Measurements from ENCODE around the gene SPATA31C1.
"Not testable (repeated sequence)": the region's sequence is repeated elsewhere in the genome, so short reads cannot be mapped to it uniquely, and the experiment has no call there.

SPATA31C1 gene

DNA sequence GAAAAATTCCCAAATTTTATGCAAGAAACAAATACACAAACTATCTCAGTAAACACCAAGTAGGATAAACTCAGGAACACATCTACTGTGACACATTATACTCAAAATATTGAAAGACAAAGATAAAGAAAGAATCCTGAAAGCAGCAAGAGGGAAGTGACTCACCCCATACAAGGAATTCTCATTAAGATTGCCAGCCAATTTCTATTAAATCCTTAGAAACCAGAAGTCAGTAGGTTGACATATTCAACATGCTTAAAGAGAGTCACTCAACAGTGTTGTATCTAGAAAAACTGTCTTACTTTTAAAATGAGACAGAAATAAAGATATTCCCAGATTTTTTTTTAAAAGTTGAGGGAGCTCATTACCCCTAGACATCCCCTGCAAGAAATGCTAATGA lies 19.6 kb upstream of the SPATA31C1 start:
- Mint-ChIP-seq H3K9me3 (peaks cover 12 to 25% of the 10 kb centered on the region in 2 donors), H3K4me1 (no peaks in the 10 kb centered on the region), H3K27me3 (peaks cover 36% of the 10 kb centered on the region), H3K27ac (no peak overlapping the region), H3K4me3 (no peak overlapping the region)
- DNase-seq (no peak), ATAC-seq (no peak)

DNA sequence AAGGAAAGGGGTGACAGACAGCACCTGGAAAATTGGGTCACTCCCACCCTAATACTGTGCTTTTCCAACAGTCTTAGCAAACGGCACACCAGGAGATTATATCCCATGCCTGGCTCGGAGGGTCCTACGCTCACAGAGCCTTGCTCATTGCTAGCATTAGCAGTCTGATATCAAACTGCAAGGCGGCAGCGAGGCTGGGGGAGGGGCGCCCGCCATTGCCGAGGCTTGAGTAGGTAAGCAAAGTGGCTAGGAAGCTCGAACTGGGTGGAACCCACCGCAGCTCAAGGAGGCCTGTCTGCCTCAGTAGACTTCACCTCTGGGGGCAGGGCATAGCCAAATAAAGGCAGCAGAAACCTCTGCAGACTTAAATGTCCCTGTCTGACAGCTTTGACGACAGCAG lies 15.4 kb upstream of the SPATA31C1 start:
- not testable (repeated sequence) for H3K4me3 Mint-ChIP-seq
- Mint-ChIP-seq H3K27me3 (peaks cover 29% of the 10 kb centered on the region), H3K9me3 (peaks cover 26 to 38% of the 10 kb centered on the region in 2 donors)

DNA sequence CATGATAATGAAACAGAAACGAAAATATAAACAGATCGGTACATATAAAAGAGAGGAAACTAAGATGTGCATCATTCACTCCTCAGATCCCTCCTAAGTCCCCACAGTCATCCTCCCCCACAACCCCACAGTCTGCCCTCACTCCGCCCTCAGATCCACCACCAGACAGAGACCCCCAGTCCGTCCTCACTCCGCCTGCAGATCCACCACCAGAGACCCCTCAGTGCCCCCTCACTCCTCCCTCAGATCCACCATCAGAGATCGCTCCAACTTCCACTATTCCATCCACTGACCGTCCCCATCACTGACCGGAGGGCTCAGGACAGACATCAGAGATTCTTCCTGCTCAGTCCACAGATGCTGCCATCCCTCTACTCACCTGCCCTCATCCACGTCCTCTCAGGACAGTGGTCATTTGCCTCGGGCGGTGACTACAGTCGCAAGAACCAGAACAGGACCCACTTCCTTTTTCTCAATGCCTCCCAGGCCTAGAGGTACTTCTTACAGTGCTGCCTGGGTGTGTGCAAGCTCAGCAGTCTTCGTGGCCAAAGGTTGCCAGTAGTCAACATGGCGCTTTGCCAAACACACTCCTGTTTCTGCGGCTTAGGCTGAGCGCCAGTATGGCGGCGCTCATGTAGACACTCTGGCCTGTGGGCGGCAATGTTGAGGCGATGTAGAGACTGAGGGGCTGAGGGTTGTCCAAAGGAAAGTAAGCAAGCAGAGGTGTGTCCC lies 8.3 kb upstream of the SPATA31C1 start:
- peaks cover 8 to 12% of the 10 kb centered on the region in 2 donors for H3K9me3 Mint-ChIP-seq
- DNase-seq: no peak
- no peaks in the 10 kb centered on the region for H3K4me1 Mint-ChIP-seq
- H3K27ac Mint-ChIP-seq: no peak overlapping the region
- H3K4me3 Mint-ChIP-seq: no peak overlapping the region
- peak; percentile 42 for ATAC-seq
- peaks cover 16% of the 10 kb centered on the region for H3K27me3 Mint-ChIP-seq

More for the DNA sequence above, 15.4 kb upstream of the SPATA31C1 start:
- DNase-seq, H3K4me1 Mint-ChIP-seq, H3K27ac Mint-ChIP-seq, ATAC-seq: not testable (repeated sequence)

DNA sequence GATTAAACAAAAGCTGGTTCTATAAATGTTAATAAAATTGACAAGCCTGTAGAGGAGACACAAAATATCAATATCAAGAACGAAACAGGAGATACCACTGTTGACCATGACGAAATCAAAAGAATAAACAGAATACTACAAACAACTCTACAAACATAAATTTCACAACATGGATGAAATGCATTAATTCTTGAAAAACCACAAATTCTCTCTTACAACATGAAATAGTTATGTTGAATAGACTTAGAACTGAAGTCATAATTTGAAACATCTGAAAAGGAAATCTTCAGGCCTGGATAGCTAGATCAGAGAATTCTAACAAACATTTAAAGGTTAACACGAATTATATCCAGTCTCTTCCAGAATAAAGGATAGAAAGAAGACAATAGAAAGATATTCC lies 6.9 kb upstream of the SPATA31C1 start:
- Mint-ChIP-seq H3K4me1 (no peaks in the 10 kb centered on the region), H3K9me3 (peaks cover 0 to 4% of the 10 kb centered on the region in 2 donors), H3K4me3 (no peak overlapping the region), H3K27me3 (peaks cover 8% of the 10 kb centered on the region), H3K27ac (peak overlapping the region in 1 of 2 donors; percentile 55)
- DNase-seq: no peak
- ATAC-seq: no peak

DNA sequence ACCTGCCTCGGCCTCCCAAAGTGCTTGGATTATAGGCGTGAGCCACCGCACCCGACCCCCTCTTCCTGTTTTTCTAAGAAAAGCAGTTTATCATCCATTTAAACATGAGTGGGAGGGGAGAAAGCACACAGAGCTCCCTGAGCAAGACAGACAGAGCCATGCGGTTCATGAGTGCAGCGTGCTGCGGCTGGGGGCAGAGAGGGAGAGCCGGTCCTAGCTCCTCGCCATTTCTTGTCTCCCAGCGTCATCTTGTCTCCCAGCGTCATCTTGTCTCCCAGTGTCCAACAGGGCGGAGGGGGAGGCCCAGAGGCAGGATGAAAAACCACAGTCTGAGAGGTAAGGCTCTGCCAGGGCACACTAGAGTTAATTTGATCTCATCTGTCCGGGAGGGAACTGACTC lies 1.3 kb downstream of the SPATA31C1 start:
- not testable (repeated sequence) for H3K4me1 Mint-ChIP-seq, DNase-seq, H3K27ac Mint-ChIP-seq, H3K9me3 Mint-ChIP-seq, ATAC-seq, H3K27me3 Mint-ChIP-seq, H3K4me3 Mint-ChIP-seq

DNA sequence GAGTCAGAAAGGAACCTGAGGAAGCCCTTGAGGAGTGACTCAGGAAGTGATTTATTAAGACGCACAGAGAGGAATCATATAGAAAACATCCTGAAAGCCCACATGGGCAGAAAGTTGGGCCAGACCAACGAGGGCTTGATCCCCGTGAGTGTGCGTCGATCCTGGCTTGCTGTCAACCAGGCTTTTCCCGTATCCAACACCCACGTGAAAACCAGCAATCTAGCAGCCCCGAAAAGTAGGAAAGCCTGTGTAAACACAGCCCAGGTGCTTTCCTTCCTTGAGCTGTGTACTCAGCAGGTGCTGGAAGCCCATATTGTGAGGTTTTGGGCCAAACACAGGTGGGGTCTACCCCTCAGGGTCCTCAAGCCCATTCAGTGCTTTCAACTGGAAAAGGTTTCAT lies 3.8 kb downstream of the SPATA31C1 start:
- ATAC-seq, H3K27ac Mint-ChIP-seq, H3K9me3 Mint-ChIP-seq, DNase-seq, H3K4me1 Mint-ChIP-seq, H3K4me3 Mint-ChIP-seq, H3K27me3 Mint-ChIP-seq: not testable (repeated sequence)

DNA sequence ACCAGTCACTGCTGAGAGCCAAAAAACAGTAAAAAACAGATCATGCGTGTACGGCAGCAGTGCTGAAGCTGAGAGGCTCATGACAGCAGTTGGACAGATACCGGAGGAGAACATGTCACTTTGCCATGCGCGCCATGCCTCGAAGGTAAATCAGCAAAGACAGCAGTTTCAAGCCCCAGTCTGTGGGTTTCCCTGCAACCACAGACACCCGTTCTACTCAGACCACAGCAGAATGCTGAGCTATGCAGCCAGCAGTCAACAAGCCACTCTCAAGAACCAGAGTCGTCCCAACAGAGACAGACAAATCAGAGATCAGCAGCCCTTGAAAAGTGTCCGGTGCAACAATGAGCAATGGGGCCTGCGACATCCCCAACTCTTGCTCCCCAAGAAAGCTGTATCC lies 5.2 kb downstream of the SPATA31C1 start:
- not testable (repeated sequence) for H3K27ac Mint-ChIP-seq, H3K27me3 Mint-ChIP-seq, H3K4me3 Mint-ChIP-seq, ATAC-seq, H3K4me1 Mint-ChIP-seq, DNase-seq, H3K9me3 Mint-ChIP-seq

DNA sequence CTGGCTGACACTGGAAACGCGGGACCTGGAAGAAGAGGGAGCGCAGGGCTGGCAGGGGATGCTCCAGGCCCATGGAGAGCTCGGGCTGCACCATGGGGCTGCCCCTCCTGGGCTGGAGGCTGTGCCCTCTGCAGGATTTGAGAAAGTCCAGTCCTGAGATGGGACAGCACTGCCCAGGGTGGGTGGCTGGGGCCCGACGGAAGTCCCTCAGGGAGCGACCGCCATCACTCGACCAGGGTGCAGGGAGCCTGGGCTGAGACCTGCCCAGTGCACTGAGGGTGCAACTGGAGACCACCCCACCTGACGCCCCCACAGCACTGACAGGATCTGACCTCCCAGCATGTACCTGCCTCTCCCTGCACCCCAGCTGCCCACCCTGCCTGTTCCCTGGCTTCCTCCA lies 7.1 kb downstream of the SPATA31C1 start:
- ATAC-seq, DNase-seq, H3K4me3 Mint-ChIP-seq, H3K9me3 Mint-ChIP-seq, H3K4me1 Mint-ChIP-seq, H3K27ac Mint-ChIP-seq, H3K27me3 Mint-ChIP-seq: not testable (repeated sequence)

DNA sequence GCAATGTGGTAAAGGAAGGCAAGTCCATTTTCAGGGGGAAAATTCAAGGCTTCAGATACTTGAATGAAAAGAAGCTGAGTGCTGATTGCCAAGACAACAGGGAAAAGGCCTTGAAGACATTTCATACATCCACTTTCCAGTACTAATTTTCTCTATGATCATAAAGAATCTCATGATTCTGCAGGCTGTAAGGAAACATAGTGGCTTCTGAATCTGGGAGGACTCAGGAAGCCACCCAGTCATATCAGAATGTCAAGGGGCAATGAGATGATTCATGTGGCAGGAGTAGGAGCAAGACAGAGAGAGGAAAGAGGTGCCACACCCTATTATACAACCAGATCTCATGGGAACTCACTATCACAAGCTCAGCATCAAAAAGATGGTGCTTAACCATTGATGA lies 11.4 kb downstream of the SPATA31C1 start:
- H3K4me3 Mint-ChIP-seq, H3K4me1 Mint-ChIP-seq, H3K27ac Mint-ChIP-seq, H3K27me3 Mint-ChIP-seq, ATAC-seq, H3K9me3 Mint-ChIP-seq, DNase-seq: not testable (repeated sequence)

DNA sequence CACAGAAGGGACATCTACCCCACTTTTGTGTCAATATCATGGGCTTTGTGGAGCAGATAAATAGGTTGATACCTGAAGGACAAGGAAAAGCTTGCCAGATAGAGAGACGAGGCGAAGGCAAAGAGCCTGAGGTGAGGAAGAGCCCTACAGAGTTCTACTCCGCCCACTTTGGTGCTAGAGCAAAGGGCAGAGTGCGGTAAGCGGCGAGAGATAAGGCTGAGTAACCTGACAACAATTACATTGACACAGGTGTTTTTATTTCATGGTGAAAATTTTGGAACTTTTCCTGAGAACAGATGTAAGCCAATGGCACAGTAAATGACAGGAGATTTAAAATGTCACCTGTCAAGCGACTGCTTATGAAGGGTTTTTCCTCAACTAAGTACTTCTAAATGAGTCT lies 16.7 kb downstream of the SPATA31C1 start:
- not testable (repeated sequence) for ATAC-seq, H3K4me1 Mint-ChIP-seq, H3K4me3 Mint-ChIP-seq, H3K27ac Mint-ChIP-seq, DNase-seq, H3K9me3 Mint-ChIP-seq
- peaks cover 19% of the 10 kb centered on the region for H3K27me3 Mint-ChIP-seq

DNA sequence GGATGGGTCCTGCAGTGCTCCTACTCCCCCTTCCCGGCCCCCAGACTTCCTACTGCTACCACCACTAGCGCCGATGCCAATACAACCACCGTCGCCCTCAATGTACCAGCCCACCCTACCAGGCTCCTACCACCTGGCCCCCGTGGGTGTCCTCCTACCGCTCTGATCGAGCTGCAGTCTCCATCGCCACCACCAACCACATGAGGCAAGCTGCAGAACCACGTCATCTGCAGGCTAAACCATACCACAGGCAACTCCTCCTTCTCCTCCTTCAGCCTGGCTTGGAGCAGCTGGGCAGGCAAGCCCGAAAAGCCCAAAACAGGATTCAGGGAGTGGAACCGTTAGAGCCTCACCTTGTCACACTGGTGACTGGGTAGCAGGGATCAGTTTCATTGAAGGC lies 19.6 kb downstream of the SPATA31C1 start:
- H3K27ac Mint-ChIP-seq, H3K4me3 Mint-ChIP-seq, DNase-seq, H3K9me3 Mint-ChIP-seq, H3K4me1 Mint-ChIP-seq, ATAC-seq: not testable (repeated sequence)
- H3K27me3 Mint-ChIP-seq: peaks cover 21% of the 10 kb centered on the region

DNA sequence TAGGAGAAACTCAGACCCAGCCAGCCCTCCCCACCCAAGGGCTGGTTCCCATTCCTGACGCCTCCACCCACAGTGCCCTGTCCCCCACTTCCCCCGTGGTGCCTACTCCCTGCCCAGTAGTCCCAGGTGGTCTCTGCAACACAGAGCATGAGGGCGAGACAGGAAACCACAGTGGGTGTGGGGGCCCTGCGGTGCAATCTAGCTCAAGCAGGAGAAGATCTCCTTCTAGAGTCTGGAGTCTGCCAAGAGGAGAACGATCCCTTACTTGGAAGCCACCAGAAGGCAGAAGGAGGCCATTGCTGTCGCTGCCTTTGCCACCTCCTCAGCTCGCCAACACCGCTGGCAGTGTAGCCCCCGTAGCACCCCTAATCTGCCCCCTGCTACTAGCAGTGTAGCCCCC lies 20.2 kb downstream of the SPATA31C1 start:
- not testable (repeated sequence) for H3K4me1 Mint-ChIP-seq, H3K27ac Mint-ChIP-seq, H3K4me3 Mint-ChIP-seq, H3K9me3 Mint-ChIP-seq, DNase-seq, ATAC-seq
- peaks cover 25% of the 10 kb centered on the region for H3K27me3 Mint-ChIP-seq

DNA sequence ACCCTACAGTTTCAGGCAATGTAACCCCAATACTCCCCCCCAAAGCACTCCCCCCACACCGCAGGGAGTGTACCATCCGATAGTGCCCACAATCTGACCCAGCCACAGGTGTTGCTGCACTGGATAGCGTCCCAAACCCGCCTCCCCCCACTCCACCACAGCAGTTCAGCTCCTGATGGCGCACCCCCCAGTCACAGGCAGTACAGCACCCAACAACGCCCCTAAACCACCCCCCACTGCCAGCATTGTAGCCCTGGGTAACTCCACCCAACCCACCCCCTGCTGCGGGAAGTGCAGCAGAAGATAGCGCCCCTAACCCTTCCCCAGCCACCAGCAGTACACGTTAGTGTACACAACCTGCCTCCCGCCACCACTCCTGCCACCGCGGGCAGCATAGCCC lies 20.6 kb downstream of the SPATA31C1 start:
- not testable (repeated sequence) for H3K4me1 Mint-ChIP-seq, ATAC-seq

DNA sequence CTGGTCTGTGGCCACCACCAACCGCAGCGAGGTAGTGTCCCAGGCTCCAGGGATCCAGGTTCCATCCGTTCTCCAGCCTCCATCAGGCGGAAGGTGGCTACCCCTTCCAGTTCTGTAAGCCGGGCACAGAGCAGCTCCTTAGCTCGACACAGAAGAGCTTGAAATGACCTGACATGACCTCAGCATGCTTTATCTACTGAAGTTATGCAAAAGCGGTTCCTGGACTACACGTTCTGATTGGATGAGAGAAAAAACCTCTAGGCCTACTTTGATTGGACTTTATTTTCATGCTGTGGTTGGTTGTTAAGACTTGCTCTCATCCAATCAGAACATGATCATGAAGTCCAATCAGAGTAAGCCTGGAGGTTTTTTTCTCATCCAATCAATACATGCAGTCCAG lies 21.3 kb downstream of the SPATA31C1 start:
- H3K9me3 Mint-ChIP-seq, DNase-seq, ATAC-seq, H3K4me3 Mint-ChIP-seq, H3K4me1 Mint-ChIP-seq, H3K27ac Mint-ChIP-seq: not testable (repeated sequence)
- H3K27me3 Mint-ChIP-seq: peaks cover 37% of the 10 kb centered on the region

More for the DNA sequence above, 20.6 kb downstream of the SPATA31C1 start:
- H3K27me3 Mint-ChIP-seq: peaks cover 29% of the 10 kb centered on the region
- H3K4me3 Mint-ChIP-seq, H3K27ac Mint-ChIP-seq, H3K9me3 Mint-ChIP-seq, DNase-seq: not testable (repeated sequence)

DNA sequence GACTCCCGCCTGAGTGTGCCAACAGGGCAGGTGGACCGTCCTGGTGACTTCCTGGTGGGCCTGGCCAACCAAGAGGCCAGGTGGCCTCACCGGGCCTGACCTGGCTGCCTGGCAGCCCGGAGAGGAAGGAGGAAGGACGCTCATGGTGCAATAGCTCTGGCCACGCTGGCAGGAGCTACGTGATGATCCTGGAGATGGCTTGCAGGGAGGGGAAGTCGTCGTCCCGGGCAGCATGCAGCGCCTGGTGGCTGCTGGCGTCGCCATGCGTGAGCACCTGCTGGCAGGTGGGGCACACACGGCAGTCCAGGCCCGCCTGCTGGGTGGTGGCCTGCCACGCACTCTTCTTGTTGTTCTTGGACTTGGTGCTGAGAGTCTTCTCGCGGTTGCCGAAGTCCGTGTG lies 26.3 kb downstream of the SPATA31C1 start:
- ATAC-seq: no peak
- H3K4me1 Mint-ChIP-seq: peaks cover 7% of the 10 kb centered on the region
- H3K4me3 Mint-ChIP-seq: no peak overlapping the region
- H3K9me3 Mint-ChIP-seq: no peaks in the 10 kb centered on the region
- DNase-seq: no peak
- peaks cover 62% of the 10 kb centered on the region for H3K27me3 Mint-ChIP-seq
- H3K27ac Mint-ChIP-seq: no peak overlapping the region

DNA sequence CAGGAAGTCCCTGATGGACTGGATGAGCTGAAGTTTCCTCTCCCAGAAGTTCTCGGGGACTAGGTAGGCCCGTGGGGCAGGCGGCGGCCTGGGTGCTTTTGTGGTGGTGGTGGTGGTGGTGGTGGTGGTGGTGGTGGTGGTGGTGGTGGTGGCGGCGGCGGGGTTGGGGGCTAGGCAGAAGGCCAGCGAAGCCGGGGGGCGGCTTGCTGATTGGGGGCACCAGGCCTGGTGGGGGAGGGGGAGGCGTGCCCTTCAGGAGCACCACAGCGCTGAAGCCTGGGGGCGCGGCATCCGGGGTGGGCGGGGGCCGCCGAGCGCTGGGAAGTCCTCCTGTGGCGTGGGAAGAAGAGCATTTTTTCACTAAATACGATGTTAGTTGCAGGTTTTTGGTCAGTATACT lies 26.9 kb downstream of the SPATA31C1 start:
- Mint-ChIP-seq H3K4me1 (peaks cover 7% of the 10 kb centered on the region), H3K27me3 (peaks cover 61% of the 10 kb centered on the region), H3K4me3 (no peak overlapping the region), H3K9me3 (no peaks in the 10 kb centered on the region), H3K27ac (no peak overlapping the region)
- ATAC-seq: no peak
- DNase-seq: no peak

DNA sequence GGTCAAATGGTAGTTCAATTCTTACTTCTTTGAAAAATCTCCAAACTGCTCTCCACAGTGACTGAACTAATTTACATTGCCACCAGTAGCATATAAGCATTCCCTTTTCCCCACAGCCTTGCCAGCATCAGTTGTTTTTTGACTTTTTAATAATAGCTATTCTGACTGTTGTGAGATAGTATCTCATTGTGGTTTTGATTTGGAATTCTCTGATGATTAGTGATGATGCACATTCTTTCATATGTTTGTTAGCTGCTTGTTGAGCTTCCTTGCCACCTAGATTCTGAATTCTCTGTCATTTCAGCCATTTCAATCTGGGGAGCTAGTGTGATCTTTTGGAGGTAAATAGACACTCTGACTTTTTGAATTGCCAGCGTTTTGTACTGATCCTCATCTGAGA lies 32.5 kb downstream of the SPATA31C1 start:
- peaks cover 67% of the 10 kb centered on the region for H3K27me3 Mint-ChIP-seq
- H3K27ac Mint-ChIP-seq: peak overlapping the region in 1 of 2 donors; percentile 50

More for the DNA sequence above, 32.5 kb downstream of the SPATA31C1 start:
- Mint-ChIP-seq H3K4me1 (no peaks in the 10 kb centered on the region), H3K4me3 (no peak overlapping the region), H3K9me3 (no peaks in the 10 kb centered on the region)
- ATAC-seq (no peak), DNase-seq (no peak)
